ENCODE measurements around the gene CCSAP.
A peak's percentile ranks its signal among the peaks of the same experiment; 100 is the strongest.

Gene CCSAP

DNA sequence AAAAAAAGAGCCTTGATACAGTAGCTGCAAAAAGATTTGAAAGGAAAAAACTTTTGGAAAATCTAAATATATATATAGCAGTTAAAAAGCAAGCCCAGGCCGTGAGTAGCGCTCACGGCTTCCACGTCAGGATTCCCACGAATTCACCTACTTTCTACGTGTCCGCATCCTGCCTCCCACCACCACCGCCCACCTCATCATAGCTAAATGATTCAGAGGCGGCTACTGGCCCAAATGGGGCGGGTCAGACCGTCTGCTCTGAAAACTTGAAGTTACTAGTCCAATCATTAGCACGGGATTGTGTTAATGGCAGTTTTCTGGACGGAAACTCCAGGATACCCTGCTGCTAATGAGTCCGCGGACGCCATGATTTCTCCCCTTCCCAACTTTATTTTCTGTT is 1.3 kb upstream of the CCSAP start:
- ChIA-PET CTCF (interaction anchor here (0.5 to 0.6 kb wide), 2 partner anchors 870 to 1801 kb away, joined by 3 read pairs; no protein-coding TSS in a partner anchor), POLR2A (interaction anchor here (1.4 kb wide), 1 partner anchor 164 kb away, joined by 3 read pairs; the partner anchor contains the start of gene NUP133)
- no peak overlapping the region for H3K27ac ChIP-seq (ENCODE audit: extremely low read depth, low read depth, low read length)
- no peak overlapping the region for H3K4me3 ChIP-seq (ENCODE audit: low read depth, low read length)
- H3K9me3 ChIP-seq (ENCODE audit: control insufficient read depth, insufficient read depth, low read depth, low read length), result no peaks in the 10 kb centered on the region
- peak; percentile 70 for TF ChIP-seq ZFHX2 (tag by site-specific recombination; conservative IDR thresholded peaks at IDR 0.05)
- no peak for TF ChIP-seq MYNN (tag by site-specific recombination; IDR thresholded peaks at IDR 0.05; ENCODE audit: borderline replicate concordance)
- peak; percentile 52; the same call in 1 of the 2 replicates for TF ChIP-seq EGR2 (tag by site-specific recombination; IDR thresholded peaks at IDR 0.05; ENCODE audit: low read depth)
- H3K36me3 ChIP-seq (ENCODE audit: control insufficient read depth in 2 of 2, insufficient read depth in 1 of 2, low read length in 2 of 2), result no peaks in the 10 kb centered on the region
- H3K4me1 ChIP-seq (ENCODE audit: control insufficient read depth, insufficient read depth, low read length), result peaks cover 16% of the 10 kb centered on the region

DNA sequence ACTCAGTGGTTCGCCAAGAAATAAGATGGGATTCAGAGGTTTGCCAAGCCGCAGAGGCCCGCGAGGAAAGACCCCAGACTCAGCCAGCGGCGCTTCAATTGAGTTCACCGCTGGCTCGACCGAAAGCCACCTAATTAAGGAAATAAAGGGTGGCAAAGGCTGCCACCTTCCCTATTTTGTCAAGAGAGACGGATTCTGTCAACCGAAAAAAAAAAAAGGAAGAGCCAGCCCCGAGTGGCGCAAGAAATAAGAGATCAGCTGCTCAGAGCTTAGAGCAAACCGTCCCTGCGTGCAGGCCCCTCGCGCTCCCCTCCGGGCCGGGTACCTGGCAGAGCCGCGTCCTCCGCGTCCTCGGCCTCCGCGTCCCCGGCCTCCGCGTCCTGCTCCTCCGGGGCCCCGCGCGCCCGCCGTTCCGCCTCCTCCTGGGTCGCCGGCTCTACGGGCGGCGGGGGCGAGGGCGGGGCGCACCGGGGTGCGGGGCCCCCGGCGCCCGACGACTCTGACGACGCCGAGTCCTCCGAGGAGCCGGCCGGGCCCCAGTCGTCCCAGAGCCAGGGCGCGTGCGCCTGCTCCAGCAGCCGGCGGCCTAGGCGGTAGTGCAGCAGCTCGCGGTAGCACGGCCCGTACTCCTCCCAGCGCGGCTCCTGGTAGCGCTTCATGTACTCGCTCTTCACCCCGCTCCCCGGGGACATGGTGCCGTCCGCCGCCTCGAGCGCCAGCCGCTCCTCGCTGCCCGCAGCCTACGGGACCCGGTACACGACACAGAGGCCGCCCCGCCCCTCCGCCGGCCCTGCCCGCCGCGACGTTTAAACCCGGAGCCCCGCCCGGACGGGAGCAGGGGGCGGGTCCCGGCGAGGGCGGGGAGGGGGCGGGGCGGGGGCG is 832 bp downstream of the CCSAP start:
- peak overlapping the region; percentile 72 for H3K4me3 ChIP-seq (ENCODE audit: low read depth, low read length)
- H3K36me3 ChIP-seq (ENCODE audit: control insufficient read depth in 2 of 2, insufficient read depth in 1 of 2, low read length in 2 of 2), result no peaks in the 10 kb centered on the region
- no peaks in the 10 kb centered on the region for H3K9me3 ChIP-seq (ENCODE audit: control insufficient read depth, insufficient read depth, low read depth, low read length)
- H3K27ac ChIP-seq (ENCODE audit: extremely low read depth, low read depth, low read length), result peak overlapping the region; percentile 85
- peaks cover 25% of the 10 kb centered on the region for H3K4me1 ChIP-seq (ENCODE audit: control insufficient read depth, insufficient read depth, low read length)
- ChIA-PET CTCF (interaction anchor here (0.6 to 1.6 kb wide), 8 partner anchors 12 to 166 kb away, joined by 3 to 5 read pairs (median 3); partner anchors contain the start of gene NUP133), POLR2A (interaction anchor here (0.5 to 1.2 kb wide), 10 partner anchors 19 to 1192 kb away, joined by 3 to 6 read pairs (median 4); partner anchors contain the start of genes GJC2, NUP133 and RAB4A)
- no peak for TF ChIP-seq ZNF433 (tag by site-specific recombination; IDR thresholded peaks at IDR 0.05; ENCODE audit: low read depth)
- TF ChIP-seq ZNF76 (tag by site-specific recombination; IDR thresholded peaks at IDR 0.05; ENCODE audit: borderline replicate concordance, low read depth), result no peak
- TF ChIP-seq, protein P1, sequence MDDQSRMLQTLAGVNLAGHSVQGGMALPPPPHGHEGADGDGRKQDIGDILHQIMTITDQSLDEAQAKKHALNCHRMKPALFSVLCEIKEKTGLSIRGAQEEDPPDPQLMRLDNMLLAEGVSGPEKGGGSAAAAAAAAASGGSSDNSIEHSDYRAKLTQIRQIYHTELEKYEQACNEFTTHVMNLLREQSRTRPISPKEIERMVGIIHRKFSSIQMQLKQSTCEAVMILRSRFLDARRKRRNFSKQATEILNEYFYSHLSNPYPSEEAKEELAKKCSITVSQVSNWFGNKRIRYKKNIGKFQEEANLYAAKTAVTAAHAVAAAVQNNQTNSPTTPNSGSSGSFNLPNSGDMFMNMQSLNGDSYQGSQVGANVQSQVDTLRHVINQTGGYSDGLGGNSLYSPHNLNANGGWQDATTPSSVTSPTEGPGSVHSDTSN (CRISPR knock-in tag; IDR thresholded peaks at IDR 0.05), result 0 out of 2 replicates have a peak, but pooled peaks have one; percentile 87
- TF ChIP-seq ZNF112 (tag by site-specific recombination; IDR thresholded peaks at IDR 0.05), result no peak
- no peak for TF ChIP-seq ZNF473 (tag by site-specific recombination; IDR thresholded peaks at IDR 0.05)
- no peak for TF ChIP-seq ZBTB7A (tag by site-specific recombination; IDR thresholded peaks at IDR 0.05; ENCODE audit: low read depth)
- TF ChIP-seq, protein P2, sequence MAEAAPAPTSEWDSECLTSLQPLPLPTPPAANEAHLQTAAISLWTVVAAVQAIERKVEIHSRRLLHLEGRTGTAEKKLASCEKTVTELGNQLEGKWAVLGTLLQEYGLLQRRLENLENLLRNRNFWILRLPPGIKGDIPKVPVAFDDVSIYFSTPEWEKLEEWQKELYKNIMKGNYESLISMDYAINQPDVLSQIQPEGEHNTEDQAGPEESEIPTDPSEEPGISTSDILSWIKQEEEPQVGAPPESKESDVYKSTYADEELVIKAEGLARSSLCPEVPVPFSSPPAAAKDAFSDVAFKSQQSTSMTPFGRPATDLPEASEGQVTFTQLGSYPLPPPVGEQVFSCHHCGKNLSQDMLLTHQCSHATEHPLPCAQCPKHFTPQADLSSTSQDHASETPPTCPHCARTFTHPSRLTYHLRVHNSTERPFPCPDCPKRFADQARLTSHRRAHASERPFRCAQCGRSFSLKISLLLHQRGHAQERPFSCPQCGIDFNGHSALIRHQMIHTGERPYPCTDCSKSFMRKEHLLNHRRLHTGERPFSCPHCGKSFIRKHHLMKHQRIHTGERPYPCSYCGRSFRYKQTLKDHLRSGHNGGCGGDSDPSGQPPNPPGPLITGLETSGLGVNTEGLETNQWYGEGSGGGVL (tag by site-specific recombination; IDR thresholded peaks at IDR 0.05), result no peak
- TF ChIP-seq, protein P3, sequence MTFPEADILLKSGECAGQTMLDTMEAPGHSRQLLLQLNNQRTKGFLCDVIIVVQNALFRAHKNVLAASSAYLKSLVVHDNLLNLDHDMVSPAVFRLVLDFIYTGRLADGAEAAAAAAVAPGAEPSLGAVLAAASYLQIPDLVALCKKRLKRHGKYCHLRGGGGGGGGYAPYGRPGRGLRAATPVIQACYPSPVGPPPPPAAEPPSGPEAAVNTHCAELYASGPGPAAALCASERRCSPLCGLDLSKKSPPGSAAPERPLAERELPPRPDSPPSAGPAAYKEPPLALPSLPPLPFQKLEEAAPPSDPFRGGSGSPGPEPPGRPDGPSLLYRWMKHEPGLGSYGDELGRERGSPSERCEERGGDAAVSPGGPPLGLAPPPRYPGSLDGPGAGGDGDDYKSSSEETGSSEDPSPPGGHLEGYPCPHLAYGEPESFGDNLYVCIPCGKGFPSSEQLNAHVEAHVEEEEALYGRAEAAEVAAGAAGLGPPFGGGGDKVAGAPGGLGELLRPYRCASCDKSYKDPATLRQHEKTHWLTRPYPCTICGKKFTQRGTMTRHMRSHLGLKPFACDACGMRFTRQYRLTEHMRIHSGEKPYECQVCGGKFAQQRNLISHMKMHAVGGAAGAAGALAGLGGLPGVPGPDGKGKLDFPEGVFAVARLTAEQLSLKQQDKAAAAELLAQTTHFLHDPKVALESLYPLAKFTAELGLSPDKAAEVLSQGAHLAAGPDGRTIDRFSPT (tag by site-specific recombination; IDR thresholded peaks at IDR 0.05), result peak; percentile 81
- TF ChIP-seq ZFP41 (tag by site-specific recombination; IDR thresholded peaks at IDR 0.05; ENCODE audit: borderline replicate concordance), result no peak
- TF ChIP-seq, protein P4, sequence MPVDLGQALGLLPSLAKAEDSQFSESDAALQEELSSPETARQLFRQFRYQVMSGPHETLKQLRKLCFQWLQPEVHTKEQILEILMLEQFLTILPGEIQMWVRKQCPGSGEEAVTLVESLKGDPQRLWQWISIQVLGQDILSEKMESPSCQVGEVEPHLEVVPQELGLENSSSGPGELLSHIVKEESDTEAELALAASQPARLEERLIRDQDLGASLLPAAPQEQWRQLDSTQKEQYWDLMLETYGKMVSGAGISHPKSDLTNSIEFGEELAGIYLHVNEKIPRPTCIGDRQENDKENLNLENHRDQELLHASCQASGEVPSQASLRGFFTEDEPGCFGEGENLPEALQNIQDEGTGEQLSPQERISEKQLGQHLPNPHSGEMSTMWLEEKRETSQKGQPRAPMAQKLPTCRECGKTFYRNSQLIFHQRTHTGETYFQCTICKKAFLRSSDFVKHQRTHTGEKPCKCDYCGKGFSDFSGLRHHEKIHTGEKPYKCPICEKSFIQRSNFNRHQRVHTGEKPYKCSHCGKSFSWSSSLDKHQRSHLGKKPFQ (tag by site-specific recombination; IDR thresholded peaks at IDR 0.05), result no peak
- TF ChIP-seq ZNF626 (tag by site-specific recombination; IDR thresholded peaks at IDR 0.05), result peak; percentile 59; the same call in 1 of the 2 replicates
- no peak for TF ChIP-seq HOXA7 (CRISPR knock-in tag; IDR thresholded peaks at IDR 0.05; ENCODE audit: borderline replicate concordance)
- TF ChIP-seq, protein P5, sequence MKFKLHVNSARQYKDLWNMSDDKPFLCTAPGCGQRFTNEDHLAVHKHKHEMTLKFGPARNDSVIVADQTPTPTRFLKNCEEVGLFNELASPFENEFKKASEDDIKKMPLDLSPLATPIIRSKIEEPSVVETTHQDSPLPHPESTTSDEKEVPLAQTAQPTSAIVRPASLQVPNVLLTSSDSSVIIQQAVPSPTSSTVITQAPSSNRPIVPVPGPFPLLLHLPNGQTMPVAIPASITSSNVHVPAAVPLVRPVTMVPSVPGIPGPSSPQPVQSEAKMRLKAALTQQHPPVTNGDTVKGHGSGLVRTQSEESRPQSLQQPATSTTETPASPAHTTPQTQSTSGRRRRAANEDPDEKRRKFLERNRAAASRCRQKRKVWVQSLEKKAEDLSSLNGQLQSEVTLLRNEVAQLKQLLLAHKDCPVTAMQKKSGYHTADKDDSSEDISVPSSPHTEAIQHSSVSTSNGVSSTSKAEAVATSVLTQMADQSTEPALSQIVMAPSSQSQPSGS (tag by site-specific recombination; IDR thresholded peaks at IDR 0.05; ENCODE audit: low read depth), result no peak
- TF ChIP-seq ZNF48 (tag by site-specific recombination; IDR thresholded peaks at IDR 0.05), result no peak
- 0 out of 2 replicates have a peak, but pooled peaks have one; percentile 35 for TF ChIP-seq IKZF3 (tag by site-specific recombination; IDR thresholded peaks at IDR 0.05)
- no peak for TF ChIP-seq ZNF404 (tag by site-specific recombination; IDR thresholded peaks at IDR 0.05)
- no peak; the same call in 1 of the 2 replicates for TF ChIP-seq ZNF600 (tag by site-specific recombination; IDR thresholded peaks at IDR 0.05)
- no peak for TF ChIP-seq ZNF169 (tag by site-specific recombination; IDR thresholded peaks at IDR 0.05)
- TF ChIP-seq KLF16 (tag by site-specific recombination; IDR thresholded peaks at IDR 0.05), result no peak; the same call in 1 of the 2 replicates
